PC-9 (cell line): Measurements from ENCODE around the gene PDE11A.

ENCODE experiments used
- EZH2 ChIP-seq: fragments of 200-600 bp; sonication (generic); IDR thresholded peaks from 2 replicates; pipeline ENCODE4 v1.8.0; 2017; ENCODE audit warnings: antibody characterized with exemption, low read depth
- TF ChIP-seq, protein P1 (sequence below): fragments of 200-600 bp; sonication (generic); conservative IDR thresholded peaks from 2 replicates; pipeline ENCODE4 v1.6.1; 2017; ENCODE audit warnings: mixed run types, antibody characterized with exemption, mild to moderate bottlenecking, moderate library complexity

DNA sequence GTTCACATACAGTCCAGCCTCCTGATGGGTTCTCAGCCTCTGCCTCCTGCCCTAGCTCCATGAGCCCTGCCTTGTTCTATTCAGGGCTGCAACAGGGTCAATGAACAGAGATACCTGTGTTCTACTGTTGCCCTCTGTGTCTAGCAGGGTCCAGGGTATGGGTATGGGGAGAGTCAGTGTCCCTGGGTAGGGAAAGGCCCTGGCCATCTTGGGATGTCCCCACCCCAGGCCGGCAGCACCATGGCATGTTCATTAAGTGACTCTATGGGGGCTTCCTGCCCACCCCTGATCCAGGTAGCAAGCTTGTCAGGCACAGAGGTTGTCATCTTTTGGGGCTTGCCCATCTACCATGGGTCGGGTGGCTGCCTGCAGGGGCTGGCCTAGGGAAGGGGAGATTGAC lies 13.5 kb downstream of the PDE11A start:
- TF ChIP-seq, protein P1, sequence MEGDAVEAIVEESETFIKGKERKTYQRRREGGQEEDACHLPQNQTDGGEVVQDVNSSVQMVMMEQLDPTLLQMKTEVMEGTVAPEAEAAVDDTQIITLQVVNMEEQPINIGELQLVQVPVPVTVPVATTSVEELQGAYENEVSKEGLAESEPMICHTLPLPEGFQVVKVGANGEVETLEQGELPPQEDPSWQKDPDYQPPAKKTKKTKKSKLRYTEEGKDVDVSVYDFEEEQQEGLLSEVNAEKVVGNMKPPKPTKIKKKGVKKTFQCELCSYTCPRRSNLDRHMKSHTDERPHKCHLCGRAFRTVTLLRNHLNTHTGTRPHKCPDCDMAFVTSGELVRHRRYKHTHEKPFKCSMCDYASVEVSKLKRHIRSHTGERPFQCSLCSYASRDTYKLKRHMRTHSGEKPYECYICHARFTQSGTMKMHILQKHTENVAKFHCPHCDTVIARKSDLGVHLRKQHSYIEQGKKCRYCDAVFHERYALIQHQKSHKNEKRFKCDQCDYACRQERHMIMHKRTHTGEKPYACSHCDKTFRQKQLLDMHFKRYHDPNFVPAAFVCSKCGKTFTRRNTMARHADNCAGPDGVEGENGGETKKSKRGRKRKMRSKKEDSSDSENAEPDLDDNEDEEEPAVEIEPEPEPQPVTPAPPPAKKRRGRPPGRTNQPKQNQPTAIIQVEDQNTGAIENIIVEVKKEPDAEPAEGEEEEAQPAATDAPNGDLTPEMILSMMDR, result no peak
- no peak for TF ChIP-seq EZH2
